GM21619 (cell line): ENCODE results near the gene PPFIBP2.

Source experiments
- ATAC-seq: cut with Tn5 transposase; IDR thresholded peaks from one replicate; pipeline ENCODE4 v1.9.1; 2021; ENCODE audit not compliant: unreplicated experiment

The PPFIBP2 gene

DNA sequence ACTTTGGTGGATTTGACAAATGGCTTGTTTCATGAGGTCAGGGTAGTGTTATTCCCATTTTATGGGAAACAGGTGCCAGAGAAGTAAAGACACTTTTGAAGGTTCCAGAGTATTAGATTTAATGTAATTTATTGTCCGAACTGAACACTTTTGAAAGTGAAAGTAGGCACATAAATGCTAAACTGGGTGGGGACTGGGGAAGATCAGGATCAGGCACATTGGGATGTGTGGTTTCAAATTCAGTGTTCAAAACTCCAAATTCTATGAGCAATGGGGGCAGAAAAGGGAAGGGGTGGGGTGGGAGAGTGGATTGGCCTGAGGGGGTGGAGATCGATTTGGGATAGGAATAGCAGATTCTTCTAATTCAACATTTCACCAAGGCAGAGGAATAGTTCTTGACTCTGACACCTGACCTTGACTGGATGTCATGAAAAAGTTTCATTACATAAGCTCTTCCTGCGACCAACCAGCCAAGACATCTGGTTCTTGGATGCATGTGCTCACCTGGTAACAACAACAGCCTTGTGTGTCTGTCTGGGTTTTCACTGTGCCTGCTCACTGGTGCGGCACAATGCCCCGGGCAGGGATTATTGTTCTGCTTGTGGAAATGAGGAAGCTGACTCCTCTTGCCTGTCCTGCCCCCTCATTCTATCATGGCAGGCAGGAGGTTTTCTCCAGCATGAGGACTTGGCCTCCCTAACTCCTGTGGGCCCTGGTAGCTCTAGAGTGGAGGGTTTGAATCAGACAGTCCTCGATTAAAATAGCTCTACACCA is 10.8 kb downstream of the PPFIBP2 start:
- ATAC-seq, result no peak

GRCh38 chr11:7525424-7525823 is 11.6 kb downstream of the PPFIBP2 start:
- no peak for ATAC-seq

- ATAC-seq, result no peak
Observed at GRCh38 chr11:7527029-7527428, 13.2 kb downstream of the PPFIBP2 start.

DNA sequence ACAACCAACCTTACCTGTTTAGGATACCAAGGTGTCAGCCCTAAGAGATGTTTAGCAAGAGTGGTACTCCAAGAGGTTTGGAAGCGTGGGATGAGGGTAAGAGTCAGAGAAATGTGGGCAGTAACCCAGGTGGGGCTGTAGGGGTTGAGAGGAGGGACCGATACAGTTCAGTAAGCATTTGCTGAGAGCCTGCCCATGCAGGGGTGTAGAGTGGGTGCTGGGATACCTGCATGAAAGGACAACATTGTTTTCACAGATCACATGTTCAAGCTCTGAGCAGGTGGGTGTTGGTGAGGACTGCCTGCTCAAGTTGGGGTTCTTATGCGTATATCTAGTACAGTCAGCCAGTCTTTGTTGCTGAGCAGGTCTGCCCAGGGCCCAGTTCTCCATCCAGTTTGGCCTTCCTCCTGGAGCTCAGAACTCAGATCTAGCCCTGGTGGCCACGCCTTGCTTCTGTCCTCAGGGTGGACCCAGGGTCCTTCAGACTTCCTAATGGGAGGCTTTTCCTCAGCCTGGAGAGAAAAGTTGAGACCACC is 14.8 kb downstream of the PPFIBP2 start:
- ATAC-seq, result no peak

DNA sequence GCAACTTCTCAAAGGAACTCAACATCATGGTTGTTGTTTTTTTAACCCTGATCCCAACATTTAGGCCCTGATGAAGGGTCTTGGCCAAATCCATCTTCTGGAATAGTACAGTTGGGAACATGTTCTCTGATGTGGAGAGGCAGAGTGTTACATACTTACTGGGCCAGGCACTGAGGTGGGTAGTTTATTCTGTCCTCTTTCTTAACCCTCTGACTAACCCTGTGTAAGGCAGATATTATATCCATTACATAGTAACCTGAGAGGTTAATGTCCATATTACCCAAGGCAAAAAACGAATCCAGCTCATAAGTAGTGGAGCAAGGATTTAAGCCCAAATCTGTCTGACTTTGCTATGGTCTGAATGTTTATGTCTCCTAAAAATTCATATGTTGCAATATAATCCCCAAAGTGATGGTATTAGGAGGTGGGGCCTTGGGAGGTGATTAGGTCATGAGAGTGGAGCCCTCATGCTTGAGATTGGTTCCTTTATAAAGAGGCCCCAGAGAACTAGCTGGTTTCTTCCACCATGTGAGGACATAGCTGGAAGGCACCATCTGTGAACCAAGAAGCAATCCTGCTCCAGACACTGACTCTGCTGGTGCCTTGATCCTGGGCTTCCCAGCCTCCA is 16.3 kb downstream of the PPFIBP2 start:
- ATAC-seq, result no peak

- no peak for ATAC-seq
Observed at GRCh38 chr11:7531011-7531410, 17.2 kb downstream of the PPFIBP2 start.

DNA sequence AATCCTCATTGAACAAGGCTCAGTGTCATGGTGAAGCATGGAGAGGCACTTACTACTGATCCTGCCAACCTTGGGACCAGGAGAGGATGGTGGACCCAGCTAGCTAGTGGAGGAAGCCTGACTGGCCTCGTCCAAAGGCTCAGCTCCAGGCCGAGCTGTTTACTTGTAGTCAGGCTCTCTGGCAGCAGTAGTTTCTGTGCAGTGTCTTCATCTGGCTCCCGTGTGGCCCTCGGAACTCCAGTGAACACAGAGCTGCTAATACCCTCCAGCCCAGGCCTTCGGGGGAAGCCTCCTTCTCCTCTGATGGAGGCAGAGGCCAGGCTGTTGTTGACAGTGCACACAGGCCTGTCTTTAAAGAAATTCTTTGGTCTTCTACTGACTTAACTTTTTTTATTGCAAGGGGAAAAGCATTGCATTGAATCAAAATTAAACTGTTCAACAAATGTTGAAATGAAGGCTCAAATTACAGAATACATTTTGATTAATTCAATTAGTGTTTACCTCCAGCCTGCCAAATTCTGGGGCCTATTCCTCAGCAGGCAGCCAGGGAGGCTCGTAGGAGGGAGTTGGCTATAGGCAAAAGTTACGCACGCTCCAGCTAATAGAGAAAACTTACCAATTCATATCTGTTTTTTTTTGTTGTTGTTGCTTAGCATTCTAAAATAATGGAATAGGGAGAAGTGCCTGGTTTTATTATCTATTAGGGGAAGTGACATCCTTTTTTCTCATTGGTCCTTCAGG is 18.8 kb downstream of the PPFIBP2 start:
- no peak for ATAC-seq

DNA sequence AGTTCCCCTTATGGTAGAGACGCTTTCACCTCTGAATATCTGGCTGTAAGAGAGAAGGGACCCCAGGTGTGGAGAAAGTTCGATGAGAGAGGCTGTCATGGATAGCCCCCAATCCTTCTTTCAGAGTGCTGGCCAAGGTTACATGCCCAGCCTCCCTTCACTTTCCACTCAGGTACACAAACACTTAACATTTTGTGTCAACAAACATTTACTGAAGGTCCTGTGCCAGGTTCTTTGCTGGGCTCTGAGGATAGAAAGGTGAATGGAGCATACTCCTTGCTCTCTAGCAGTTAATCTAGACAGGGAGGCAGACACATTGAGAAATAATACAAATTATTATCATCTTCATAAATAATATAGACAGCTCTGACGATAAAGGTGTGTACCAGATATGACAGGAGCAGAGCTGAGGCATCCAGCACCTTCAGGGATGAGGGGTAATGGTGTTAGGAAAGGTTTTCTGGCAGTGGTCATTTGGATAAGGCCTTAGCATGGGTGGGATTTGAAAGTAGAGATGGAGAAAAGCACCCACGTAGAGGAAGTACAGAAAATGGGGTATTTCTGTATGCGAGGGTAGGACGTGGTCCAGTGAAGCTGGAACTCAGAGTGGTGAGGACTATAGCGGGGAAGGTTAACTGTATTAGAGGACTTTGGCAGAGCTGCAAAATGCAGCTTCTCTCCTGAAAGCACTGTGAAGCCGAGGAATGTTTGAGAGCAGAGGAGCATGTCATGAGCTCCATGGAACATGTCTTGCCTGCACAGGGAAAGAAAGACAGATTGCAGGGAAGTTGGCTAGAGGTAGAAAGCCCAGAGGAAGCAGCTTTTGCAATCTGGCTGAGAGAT is 19.6 kb downstream of the PPFIBP2 start:
- ATAC-seq, result peak; percentile 28

GRCh38 chr11:7534042-7534378 is 20.2 kb downstream of the PPFIBP2 start:
- peak; percentile 65 for ATAC-seq

DNA sequence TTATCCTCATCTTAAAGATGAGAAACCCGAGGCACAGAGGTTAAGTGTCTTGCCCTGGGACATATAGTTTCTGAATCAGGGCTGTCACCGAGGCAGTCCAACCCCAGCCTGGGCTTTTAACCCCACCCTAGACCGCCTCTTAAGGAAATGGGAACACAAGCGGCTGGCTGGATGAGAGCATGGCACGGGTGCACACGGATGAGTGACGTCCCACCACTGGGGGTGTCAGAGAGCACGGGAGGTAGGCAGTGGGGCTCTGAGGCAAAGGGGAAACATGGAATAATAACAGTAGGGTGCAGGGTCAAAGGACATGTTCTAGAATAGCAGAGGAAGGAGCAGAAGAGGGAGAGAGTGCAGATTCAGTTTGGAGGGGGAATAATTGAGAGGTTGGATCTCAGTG is 22.3 kb downstream of the PPFIBP2 start:
- ATAC-seq, result no peak

DNA sequence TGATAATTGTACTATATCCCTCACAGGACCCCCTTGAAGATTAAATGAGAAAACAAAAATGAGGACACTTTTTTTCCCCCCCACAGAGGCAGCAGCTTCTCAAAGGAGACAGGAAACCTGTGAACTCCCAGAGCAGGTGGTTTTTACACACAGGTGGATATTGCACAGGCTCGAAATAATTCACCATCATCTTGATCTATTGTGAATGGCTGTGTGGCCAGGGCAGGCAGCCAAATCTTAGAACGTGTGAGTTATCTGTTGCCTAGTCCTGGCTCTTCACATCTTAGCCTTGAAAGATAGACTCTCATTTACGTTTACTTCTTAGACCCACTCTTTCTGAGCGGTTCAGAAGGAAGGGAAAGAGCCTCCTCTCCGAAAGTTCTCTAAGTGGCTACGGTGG is 23.5 kb downstream of the PPFIBP2 start:
- ATAC-seq, result no peak

DNA sequence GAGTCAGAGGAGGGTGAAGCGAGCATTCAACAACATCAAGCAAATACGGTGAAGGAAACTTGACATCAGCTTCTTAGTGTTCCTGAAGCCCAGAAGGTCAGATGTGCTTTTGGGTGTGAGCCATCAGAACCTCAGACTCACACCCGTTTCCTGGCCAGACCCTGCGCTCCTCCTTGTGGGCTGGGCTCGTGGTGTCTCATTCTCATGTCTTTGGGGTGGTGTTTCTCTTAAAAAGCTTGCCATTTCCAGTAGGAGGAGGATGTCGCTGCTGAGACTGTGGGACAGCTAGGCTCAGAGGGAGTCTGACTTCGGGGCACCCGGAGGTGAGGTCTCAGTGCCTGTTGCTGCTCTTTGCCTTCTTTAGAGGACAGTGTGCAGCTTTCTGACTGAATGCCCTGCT is 24.2 kb downstream of the PPFIBP2 start:
- ATAC-seq, result no peak

DNA sequence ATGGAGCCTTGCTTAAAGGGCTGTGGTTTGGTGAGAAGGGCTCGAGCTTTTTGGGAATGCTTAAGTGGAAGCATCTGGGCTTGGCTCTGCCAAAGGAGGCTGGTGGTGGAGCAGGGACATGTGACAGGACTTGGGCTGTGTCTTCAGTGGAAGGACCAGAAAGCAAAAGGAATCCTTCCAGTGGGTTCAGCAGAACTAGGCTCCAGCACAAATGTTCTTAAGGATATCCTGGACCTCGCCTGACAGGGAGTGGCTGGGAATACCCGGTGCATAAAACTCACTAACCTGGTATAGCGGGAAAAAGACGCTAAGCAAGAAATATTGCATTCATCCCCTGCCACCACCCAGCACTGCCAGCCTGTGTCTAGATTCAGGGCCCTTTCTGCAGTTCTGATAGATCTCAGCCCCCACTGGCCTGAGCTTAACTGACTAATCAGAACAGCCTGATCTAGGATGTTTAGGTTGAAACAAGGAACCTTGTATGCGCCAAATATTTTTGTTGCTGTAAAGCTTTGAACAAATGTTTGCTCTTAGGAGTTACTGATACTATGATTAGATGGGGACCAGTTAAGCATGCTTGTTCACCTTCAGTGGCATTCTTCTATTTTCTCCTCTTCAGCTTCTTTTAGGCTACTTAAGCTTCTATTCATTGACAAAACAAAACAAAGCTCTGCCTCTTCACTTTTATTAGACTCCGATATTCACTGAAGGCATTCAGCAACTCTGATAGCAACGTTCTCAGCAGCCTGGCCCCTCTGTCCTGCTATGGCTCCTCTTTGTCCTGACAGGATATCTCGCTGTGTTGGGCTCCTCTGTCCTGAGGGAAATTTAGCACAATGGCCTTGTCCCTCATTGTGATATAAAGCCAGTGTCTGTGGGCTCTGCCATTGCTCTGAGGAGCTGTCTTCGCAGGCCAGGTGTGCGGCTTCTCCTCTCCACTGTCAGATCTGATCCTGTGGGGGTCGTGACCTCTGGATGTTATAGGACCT is 25.0 kb downstream of the PPFIBP2 start:
- no peak for ATAC-seq

GRCh38 chr11:7540830-7541555 is 27.2 kb downstream of the PPFIBP2 start:
- no peak for ATAC-seq

DNA sequence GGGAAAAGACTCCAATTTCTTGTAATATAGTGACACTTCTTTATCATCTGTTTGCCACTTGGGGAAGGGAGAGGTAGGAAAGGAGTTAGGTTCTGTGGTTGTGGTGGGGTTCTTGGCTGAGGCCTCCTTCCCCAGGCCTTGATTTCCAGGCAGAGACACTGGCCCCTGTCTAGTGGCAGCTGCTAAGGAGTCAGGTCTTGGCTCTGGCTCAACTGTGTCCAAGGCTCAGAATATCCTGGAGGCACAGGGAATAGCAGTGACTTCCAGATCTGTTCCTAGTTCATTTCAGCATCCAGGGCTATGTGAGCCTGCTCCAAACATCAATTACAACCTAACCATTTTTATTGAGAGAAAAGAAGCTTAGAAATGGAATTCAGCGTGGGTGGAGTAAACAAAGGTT is 29.5 kb downstream of the PPFIBP2 start:
- ATAC-seq, result no peak

DNA sequence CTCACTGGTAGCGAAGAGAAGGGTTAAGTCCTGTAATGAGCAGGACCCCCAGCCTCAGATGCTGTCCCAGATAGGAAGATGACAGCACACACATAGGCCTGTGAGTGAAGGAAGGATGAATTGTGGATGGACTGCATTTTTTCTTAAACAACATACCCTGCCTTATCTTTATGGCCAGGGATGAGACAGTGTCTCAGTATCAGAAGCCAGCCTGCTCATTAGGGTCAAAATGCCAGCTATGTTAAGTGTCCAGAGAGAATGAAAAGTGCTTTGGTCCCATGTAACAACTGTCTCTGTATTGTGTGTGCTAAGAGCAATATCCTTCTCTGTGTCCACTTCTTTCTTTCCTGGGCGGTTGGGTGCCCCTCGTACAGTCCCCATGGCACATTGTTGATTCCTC is 30.2 kb downstream of the PPFIBP2 start:
- no peak for ATAC-seq

- ATAC-seq, result no peak
Observed at GRCh38 chr11:7545611-7546010, 31.8 kb downstream of the PPFIBP2 start.

DNA sequence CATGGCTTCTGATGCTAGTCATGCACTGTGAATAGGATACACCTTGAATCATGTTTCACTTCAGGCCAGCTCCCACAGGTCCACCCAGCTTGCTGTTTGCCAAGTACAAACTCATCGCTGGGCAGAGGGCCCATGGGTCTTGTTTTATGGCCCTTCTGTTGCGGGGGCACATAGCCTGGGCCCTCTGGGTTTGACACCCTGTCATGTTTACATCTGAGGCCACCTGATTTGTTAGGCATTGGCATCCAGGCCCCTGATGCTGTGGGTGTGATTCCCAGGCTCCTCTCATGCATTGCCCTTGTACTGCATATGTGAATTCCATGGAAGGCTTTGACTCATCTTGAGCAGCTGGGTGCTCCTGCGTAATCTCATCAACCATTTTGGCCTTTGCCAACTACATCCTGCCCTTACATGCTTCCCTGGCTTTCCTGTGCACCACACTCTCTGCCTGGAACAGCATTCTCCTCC is 32.6 kb downstream of the PPFIBP2 start:
- no peak for ATAC-seq

- ATAC-seq, result no peak
Observed at GRCh38 chr11:7547687-7548086, 33.9 kb downstream of the PPFIBP2 start.
